HG03460 (cell line): ENCODE data around the gene LRRC42.

Experiments used
- ATAC-seq: cut with Tn5 transposase; IDR thresholded peaks from one replicate; pipeline ENCODE4 v1.9.1; 2021; ENCODE audit not compliant: unreplicated experiment

LRRC42 gene

GRCh38 chr1:53938136-53938830 lies 7.9 kb upstream of the LRRC42 start:
- no peak for ATAC-seq

- no peak for ATAC-seq
Observed at GRCh38 chr1:53942127-53942957, 3.8 kb upstream of the LRRC42 start.

- no peak for ATAC-seq
Observed at GRCh38 chr1:53943090-53943489, 3.1 kb upstream of the LRRC42 start.

- no peak for ATAC-seq
Observed at GRCh38 chr1:53943490-53944043, 2.6 kb upstream of the LRRC42 start.

GRCh38 chr1:53944469-53945182 lies 1.5 kb upstream of the LRRC42 start:
- no peak for ATAC-seq

GRCh38 chr1:53945183-53945432 lies 1.0 kb upstream of the LRRC42 start:
- ATAC-seq = no peak

GRCh38 chr1:53945433-53946251 lies 508 bp upstream of the LRRC42 start, which contains the start of gene IFT25:
IFT25 (minus strand) TSS chr1:53945699; CDS start chr1:53940082, 5,617 bp downstream.
- peak; percentile 67 for ATAC-seq

GRCh38 chr1:53947172-53947907 lies 1.2 kb downstream of the LRRC42 start:
- ATAC-seq = no peak

GRCh38 chr1:53948291-53948690 lies 2.1 kb downstream of the LRRC42 start:
- ATAC-seq = no peak

GRCh38 chr1:53949023-53949990 lies 3.2 kb downstream of the LRRC42 start:
- ATAC-seq = no peak

GRCh38 chr1:53951697-53952096 lies 5.5 kb downstream of the LRRC42 start:
- ATAC-seq = no peak

- no peak for ATAC-seq
Observed at GRCh38 chr1:53954128-53954527, 8.0 kb downstream of the LRRC42 start.

- no peak for ATAC-seq
Observed at GRCh38 chr1:53956308-53957168, 10.4 kb downstream of the LRRC42 start.

GRCh38 chr1:53957194-53957818 lies 11.2 kb downstream of the LRRC42 start:
- ATAC-seq = no peak

- ATAC-seq = no peak
Observed at GRCh38 chr1:53959664-53960250, 13.6 kb downstream of the LRRC42 start.

GRCh38 chr1:53962395-53962794 lies 16.2 kb downstream of the LRRC42 start:
- no peak for ATAC-seq

GRCh38 chr1:53963460-53963859 lies 17.3 kb downstream of the LRRC42 start:
- ATAC-seq = no peak
